Muscle of leg (tissue), 16 donors: Measurements from ENCODE around the gene GJA5. TPM values are rescaled to one million over a fixed set of nuclear protein-coding genes. Genes with fewer than 3 reads are reported as not detected.

Experiments used
- DNase-seq: peaks from one replicate; pipeline ENCODE4 v3.0.0; 2013
- H3K27ac ChIP-seq: one replicate; pipeline ENCODE4 v1.5.1; 2013; ENCODE audit warnings: mild to moderate bottlenecking, low read length, control low read depth
- H3K27me3 ChIP-seq: one replicate; pipeline ENCODE4 v1.6.1; 2013; ENCODE audit warnings: low read length; ENCODE audit not compliant: control insufficient read depth, insufficient read depth
- H3K36me3 ChIP-seq: one replicate; pipeline ENCODE4 v1.6.1; 2013; ENCODE audit warnings: low read length; ENCODE audit not compliant: control insufficient read depth, insufficient read depth
- H3K4me1 ChIP-seq: one replicate; pipeline ENCODE4 v1.6.1; 2013; ENCODE audit warnings: low read length; ENCODE audit not compliant: control insufficient read depth, insufficient read depth
- H3K4me3 ChIP-seq: one replicate; pipeline ENCODE4 v1.5.1; 2013; ENCODE audit warnings: low read length, control low read depth
- H3K9me3 ChIP-seq: replicated peaks from 2 replicates; pipeline ENCODE4 v1.6.1; 2013; ENCODE audit warnings: low read depth, low read length; ENCODE audit not compliant: control insufficient read depth
- WGBS: methylation state at CpG from one replicate; pipeline ENCODE4 v1.1.5; 2013; ENCODE audit warnings: missing lambda C conversion rate; ENCODE audit not compliant: insufficient coverage; 5-methylcytosine and 5-hydroxymethylcytosine counted together
- long read RNA-seq, 11 donors: transcript quantifications; one replicate each; lab custom pipeline, GENCODE V29; 2026
- polyA plus RNA-seq, 8 donors: library from polyadenylated mRNA; unstranded; fragments of 120-200 nt; gene quantifications; one replicate each; pipeline versions ENCODE4 v1.2.1 to v1.2.3, GENCODE V29; 2013; ENCODE audit warnings: inconsistent platforms in 1 of 8, low replicate concordance in 1 of 8; ENCODE audit not compliant: insufficient read length in 8 of 8, insufficient read depth in 1 of 8
- total RNA-seq: library from RNA; stranded (reverse); fragments of 120-200 nt; gene quantifications from one replicate; pipeline ENCODE4 v1.2.4, GENCODE V29; 2013

GJA5 gene
- total RNA-seq: 12.9 TPM
- 10 to 100 TPM; 14.8 to 27.1 (median 25.7) TPM for polyA plus RNA-seq
- long read RNA-seq, donor 1, transcript GJA5-203 (2 exons, 3,183 nt): major isoform, 5 of 5 reads
- long read RNA-seq, donor 1, partial matches to known transcripts: 0 of 5 reads
- long read RNA-seq, donor 1, other reads (novel, unspliced or antisense): 0 of 5 reads
- long read RNA-seq, donor 2: 0 reads
- long read RNA-seq, donor 3, transcript GJA5-203 (2 exons, 3,183 nt): major isoform, 8 of 8 reads
- long read RNA-seq, donor 3, partial matches to known transcripts: 0 of 8 reads
- long read RNA-seq, donor 3, other reads (novel, unspliced or antisense): 0 of 8 reads
- long read RNA-seq, donor 4, partial matches to known transcripts: 0 of 3 reads
- long read RNA-seq, donor 4, other reads (novel, unspliced or antisense): 0 of 3 reads
- long read RNA-seq, donor 5, transcript GJA5-203 (2 exons, 3,183 nt): major isoform, 22 of 22 reads
- long read RNA-seq, donor 5, partial matches to known transcripts: 0 of 22 reads
- long read RNA-seq, donor 5, other reads (novel, unspliced or antisense): 0 of 22 reads
- long read RNA-seq, donor 6, transcript GJA5-203 (2 exons, 3,183 nt): major isoform, 10 of 10 reads
- long read RNA-seq, donor 6, partial matches to known transcripts: 0 of 10 reads
- long read RNA-seq, donor 6, other reads (novel, unspliced or antisense): 0 of 10 reads
- long read RNA-seq, donor 7, transcript GJA5-203 (2 exons, 3,183 nt): major isoform, 9 of 9 reads
- long read RNA-seq, donor 7, partial matches to known transcripts: 0 of 9 reads
- long read RNA-seq, donor 7, other reads (novel, unspliced or antisense): 0 of 9 reads
- long read RNA-seq, donor 8, transcript GJA5-203 (2 exons, 3,183 nt): major isoform, 9 of 9 reads
- long read RNA-seq, donor 8, partial matches to known transcripts: 0 of 9 reads
- long read RNA-seq, donor 8, other reads (novel, unspliced or antisense): 0 of 9 reads
- long read RNA-seq, donor 9, transcript GJA5-203 (2 exons, 3,183 nt): major isoform, 9 of 9 reads
- long read RNA-seq, donor 9, partial matches to known transcripts: 0 of 9 reads
- long read RNA-seq, donor 9, other reads (novel, unspliced or antisense): 0 of 9 reads
- long read RNA-seq, donor 10, transcript GJA5-203 (2 exons, 3,183 nt): major isoform, 11 of 11 reads
- long read RNA-seq, donor 10, partial matches to known transcripts: 0 of 11 reads
- long read RNA-seq, donor 10, other reads (novel, unspliced or antisense): 0 of 11 reads
- long read RNA-seq, donor 11, transcript GJA5-203 (2 exons, 3,183 nt): major isoform, 6 of 6 reads
- long read RNA-seq, donor 11, partial matches to known transcripts: 0 of 6 reads
- long read RNA-seq, donor 11, other reads (novel, unspliced or antisense): 0 of 6 reads

- WGBS: 67% methylated on average over 3 of the region's 7 CpGs
- DNase-seq: no peak
- H3K27me3 ChIP-seq: no peaks in the 10 kb centered on the region
- H3K4me3 ChIP-seq: no peak within 1 kb of the TSS
- H3K27ac ChIP-seq: no peak within 1 kb of the TSS
- no peaks in the 10 kb centered on the region for H3K36me3 ChIP-seq
- no peaks in the 10 kb centered on the region for H3K9me3 ChIP-seq
- H3K4me1 ChIP-seq: peaks cover 31% of the 10 kb centered on the region
Measured at GRCh38 chr1:147760481-147761260, at the start of gene GJA5. Gene GJA5, minus strand, starts transcription at chr1:147760602. Its CDS starts 1,364 bp downstream, at chr1:147759238.

- DNase-seq: no peak
Measured at GRCh38 chr1:147809236-147809635, 48.8 kb upstream of the GJA5 start.

GRCh38 chr1:147808025-147808424 is 47.6 kb upstream of the GJA5 start:
- H3K4me3 ChIP-seq: no peak overlapping the region
- no peaks in the 10 kb centered on the region for H3K4me1 ChIP-seq
- no peaks in the 10 kb centered on the region for H3K27me3 ChIP-seq
- no peaks in the 10 kb centered on the region for H3K9me3 ChIP-seq
- 19% methylated on average over 2 of the region's 4 CpGs for WGBS
- H3K27ac ChIP-seq: no peak overlapping the region
- DNase-seq: no peak
- no peaks in the 10 kb centered on the region for H3K36me3 ChIP-seq

More at GRCh38 chr1:147809236-147809635, 48.8 kb upstream of the GJA5 start:
- no peaks in the 10 kb centered on the region for H3K9me3 ChIP-seq
- H3K27me3 ChIP-seq: no peaks in the 10 kb centered on the region
- no peaks in the 10 kb centered on the region for H3K36me3 ChIP-seq
- no CpG with 5 or more reads among the region's 1 CpG for WGBS
- no peak overlapping the region for H3K27ac ChIP-seq
- no peak overlapping the region for H3K4me3 ChIP-seq
- no peaks in the 10 kb centered on the region for H3K4me1 ChIP-seq

- no peaks in the 10 kb centered on the region for H3K9me3 ChIP-seq
- DNase-seq: no peak
- no peak overlapping the region for H3K4me3 ChIP-seq
- no peaks in the 10 kb centered on the region for H3K36me3 ChIP-seq
- H3K4me1 ChIP-seq: no peaks in the 10 kb centered on the region
- 78% methylated on average over 3 of the region's 4 CpGs for WGBS
- no peaks in the 10 kb centered on the region for H3K27me3 ChIP-seq
- H3K27ac ChIP-seq: no peak overlapping the region
Measured at GRCh38 chr1:147807405-147807804, 47.0 kb upstream of the GJA5 start.

- no peak overlapping the region for H3K27ac ChIP-seq
- 87% methylated on average over 6 of the region's 6 CpGs for WGBS
- H3K4me3 ChIP-seq: no peak overlapping the region
- no peak for DNase-seq
- no peaks in the 10 kb centered on the region for H3K4me1 ChIP-seq
- no peaks in the 10 kb centered on the region for H3K27me3 ChIP-seq
- no peaks in the 10 kb centered on the region for H3K9me3 ChIP-seq
- H3K36me3 ChIP-seq: no peaks in the 10 kb centered on the region
Measured at GRCh38 chr1:147804942-147805723, 44.7 kb upstream of the GJA5 start.

- H3K27ac ChIP-seq: no peak overlapping the region
- no peaks in the 10 kb centered on the region for H3K4me1 ChIP-seq
- H3K36me3 ChIP-seq: no peaks in the 10 kb centered on the region
- WGBS: no CpG with 5 or more reads among the region's 2 CpGs
- H3K27me3 ChIP-seq: no peaks in the 10 kb centered on the region
- no peak for DNase-seq
- no peaks in the 10 kb centered on the region for H3K9me3 ChIP-seq
- H3K4me3 ChIP-seq: no peak overlapping the region
Measured at GRCh38 chr1:147800804-147801203, 40.4 kb upstream of the GJA5 start.

- H3K36me3 ChIP-seq: no peaks in the 10 kb centered on the region
- no peaks in the 10 kb centered on the region for H3K4me1 ChIP-seq
- 35% methylated on average over 3 of the region's 3 CpGs for WGBS
- DNase-seq: peak; percentile 22
- H3K4me3 ChIP-seq: no peak overlapping the region
- H3K9me3 ChIP-seq: no peaks in the 10 kb centered on the region
- no peak overlapping the region for H3K27ac ChIP-seq
- H3K27me3 ChIP-seq: no peaks in the 10 kb centered on the region
Measured at GRCh38 chr1:147798731-147799130, 38.3 kb upstream of the GJA5 start.

- WGBS: 64% methylated on average over 3 of the region's 10 CpGs
- H3K27ac ChIP-seq: no peak overlapping the region
Measured at GRCh38 chr1:147794570-147794969, 34.2 kb upstream of the GJA5 start.

More at GRCh38 chr1:147794570-147794969, 34.2 kb upstream of the GJA5 start:
- no peaks in the 10 kb centered on the region for H3K36me3 ChIP-seq
- no peaks in the 10 kb centered on the region for H3K9me3 ChIP-seq
- DNase-seq: no peak
- no peak overlapping the region for H3K4me3 ChIP-seq
- H3K27me3 ChIP-seq: no peaks in the 10 kb centered on the region
- H3K4me1 ChIP-seq: no peaks in the 10 kb centered on the region
